Gastroesophageal sphincter (tissue), 4 donors: ENCODE measurements around the gene BCAR3. TPM values are rescaled to one million over a fixed set of nuclear protein-coding genes. Genes with fewer than 3 reads are reported as not detected.

ENCODE experiments used
- ATAC-seq: fragments of 150-250 bp; one replicate; pipeline ENCODE4 v1.9.1; 2016; ENCODE audit warnings: mild to moderate bottlenecking, moderate library complexity
- H3K27ac ChIP-seq, 4 donors: fragments of 200-600 bp; sonication (generic) in 3 of 4; 1 replicate in 3 of 4; 2 replicates in 1 of 4; pipeline ENCODE4 v1.5.1; 2016 to 2019
- H3K27me3 ChIP-seq: fragments of 200-600 bp; sonication (generic); one replicate; pipeline ENCODE4 v1.5.1; 2019
- H3K36me3 ChIP-seq, 2 donors: fragments of 200-600 bp; sonication (generic); one replicate each; pipeline ENCODE4 v1.5.1; 2019; ENCODE audit warnings: control low read depth in 1 of 2
- H3K4me1 ChIP-seq, 3 donors: fragments of 200-600 bp; sonication (generic); 1 replicate in 2 of 3; 2 replicates in 1 of 3; pipeline ENCODE4 v1.5.1; 2016 to 2019; ENCODE audit warnings: control low read depth in 2 of 3
- H3K4me3 ChIP-seq, 2 donors: fragments of 200-600 bp; sonication (generic); one replicate each; pipeline ENCODE4 v1.5.1; 2019; ENCODE audit warnings: mild to moderate bottlenecking in 1 of 2, moderate library complexity in 1 of 2
- H3K9me3 ChIP-seq, 3 donors: fragments of 200-600 bp; sonication (generic); one replicate each; pipeline ENCODE4 v1.5.1; 2017 to 2019; ENCODE audit warnings: control low read depth in 2 of 3
- EP300 ChIP-seq: sonication (generic); formaldehyde crosslinking; IDR thresholded peaks from one replicate; pipeline ENCODE4 v1.6.1; 2017; ENCODE audit warnings: antibody characterized with exemption, mild to moderate bottlenecking
- POLR2A ChIP-seq, 2 donors: fragments of 450-650 bp; IDR thresholded peaks; one replicate each; pipeline ENCODE4 v1.6.1; 2017; ENCODE audit warnings: antibody characterized with exemption in 2 of 2, mild to moderate bottlenecking in 2 of 2, moderate library complexity in 1 of 2
- POLR2AphosphoS5 ChIP-seq: sonication (generic); formaldehyde crosslinking; IDR thresholded peaks from one replicate; pipeline ENCODE4 v1.6.1; 2017; ENCODE audit warnings: antibody characterized with exemption
- WGBS, 2 donors: methylation state at CpG; one replicate each; pipeline ENCODE4 v1.1.5; 2018; ENCODE audit warnings: low coverage in 1 of 2; 5-methylcytosine and 5-hydroxymethylcytosine counted together
- total RNA-seq, 4 donors: library from RNA; depleted of rRNA; stranded (reverse); fragments of >200 nt; gene quantifications; one replicate each; pipeline ENCODE4 v1.1.0, GENCODE V29; 2016
- TF ChIP-seq, protein P1 (sequence below), 4 experiments: fragments of 200-600 bp in 2 of 4; fragments of 450-650 bp in 2 of 4; sonication (generic) in 1 of 4; IDR thresholded peaks; one replicate each; pipeline ENCODE4 v1.5.1; 2017 to 2019; ENCODE audit warnings: antibody characterized with exemption in 4 of 4, mild to moderate bottlenecking in 2 of 4, moderate library complexity in 2 of 4

Gene BCAR3
- total RNA-seq, 4 donors from 2014 or later, result 33.9 to 40.2 (median 38.3) TPM

DNA sequence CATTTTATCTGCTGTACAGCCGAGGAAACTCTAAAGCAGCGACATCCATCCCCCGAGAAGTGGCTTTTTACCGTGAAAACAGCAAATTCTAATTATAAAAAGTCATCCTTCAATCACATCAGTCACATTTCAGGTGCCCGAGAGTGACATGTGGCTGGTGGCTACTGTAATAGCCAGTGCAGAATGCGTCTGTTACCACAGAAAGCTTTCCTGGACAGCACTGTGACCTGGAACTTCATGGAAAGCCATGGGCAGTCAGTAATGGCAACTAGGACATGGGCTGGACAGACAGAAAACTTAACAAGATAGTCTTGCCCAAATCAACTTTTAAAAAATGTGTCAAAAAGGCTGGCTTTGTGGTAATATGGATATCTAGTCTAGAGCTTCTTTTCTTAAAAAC lies 106.6 kb downstream of the BCAR3 start:
- TF ChIP-seq POLR2AphosphoS5 (no peak), EP300 (no peak), POLR2A (IDR thresholded peaks at IDR 0.05) (no peak)
- TF ChIP-seq, protein P1, sequence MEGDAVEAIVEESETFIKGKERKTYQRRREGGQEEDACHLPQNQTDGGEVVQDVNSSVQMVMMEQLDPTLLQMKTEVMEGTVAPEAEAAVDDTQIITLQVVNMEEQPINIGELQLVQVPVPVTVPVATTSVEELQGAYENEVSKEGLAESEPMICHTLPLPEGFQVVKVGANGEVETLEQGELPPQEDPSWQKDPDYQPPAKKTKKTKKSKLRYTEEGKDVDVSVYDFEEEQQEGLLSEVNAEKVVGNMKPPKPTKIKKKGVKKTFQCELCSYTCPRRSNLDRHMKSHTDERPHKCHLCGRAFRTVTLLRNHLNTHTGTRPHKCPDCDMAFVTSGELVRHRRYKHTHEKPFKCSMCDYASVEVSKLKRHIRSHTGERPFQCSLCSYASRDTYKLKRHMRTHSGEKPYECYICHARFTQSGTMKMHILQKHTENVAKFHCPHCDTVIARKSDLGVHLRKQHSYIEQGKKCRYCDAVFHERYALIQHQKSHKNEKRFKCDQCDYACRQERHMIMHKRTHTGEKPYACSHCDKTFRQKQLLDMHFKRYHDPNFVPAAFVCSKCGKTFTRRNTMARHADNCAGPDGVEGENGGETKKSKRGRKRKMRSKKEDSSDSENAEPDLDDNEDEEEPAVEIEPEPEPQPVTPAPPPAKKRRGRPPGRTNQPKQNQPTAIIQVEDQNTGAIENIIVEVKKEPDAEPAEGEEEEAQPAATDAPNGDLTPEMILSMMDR (IDR thresholded peaks at IDR 0.05), result no peak
- 79 to 80% methylated on average over 1 to 6 of the region's 6 CpGs for WGBS, 2 donors
- Histone ChIP-seq H3K27me3 (no peaks in the 10 kb centered on the region), H3K4me1 (peaks cover 0 to 31% (median 4%) of the 10 kb centered on the region in 3 donors), H3K36me3 (peaks cover 0 to 94% of the 10 kb centered on the region in 2 donors), H3K4me3 (no peak overlapping the region), H3K9me3 (no peaks in the 10 kb centered on the region), H3K27ac (no peak overlapping the region)
- no peak for ATAC-seq

DNA sequence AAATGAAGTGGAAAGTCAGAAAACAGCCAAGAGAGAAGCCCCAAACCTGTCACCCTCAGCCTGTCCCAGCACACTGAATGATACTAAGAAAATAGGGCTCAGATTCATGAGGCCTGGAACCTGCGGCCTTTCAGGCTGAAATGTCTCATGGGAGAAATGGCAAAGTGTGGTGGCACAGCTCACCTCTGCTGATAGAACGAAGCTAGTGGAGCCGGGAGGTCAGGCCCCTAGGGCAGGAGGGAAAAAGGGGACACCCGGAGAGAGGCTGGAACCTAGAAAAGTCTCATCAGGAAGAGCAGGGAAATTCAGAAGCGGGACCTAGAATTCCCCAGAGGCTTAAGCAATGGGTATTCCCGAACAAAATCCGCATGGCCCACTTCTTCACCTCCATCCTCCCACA lies 107.1 kb downstream of the BCAR3 start:
- H3K36me3 ChIP-seq, result peaks cover 0 to 95% of the 10 kb centered on the region in 2 donors
- no peaks in the 10 kb centered on the region for H3K9me3 ChIP-seq
- no peak overlapping the region for H3K4me3 ChIP-seq
- H3K27me3 ChIP-seq, result no peaks in the 10 kb centered on the region
- H3K4me1 ChIP-seq, result peaks cover 0 to 26% (median 4%) of the 10 kb centered on the region in 3 donors
- no peak overlapping the region for H3K27ac ChIP-seq
- TF ChIP-seq POLR2AphosphoS5 (no peak), EP300 (no peak), POLR2A (IDR thresholded peaks at IDR 0.05) (no peak)
- TF ChIP-seq, protein P1 (IDR thresholded peaks at IDR 0.05), result no peak
- 87 to 89% methylated on average over 7 of the region's 7 CpGs for WGBS, 2 donors
- no peak for ATAC-seq

GRCh38 chr1:93573940-93574469 lies 107.6 kb downstream of the BCAR3 start:
- WGBS, 2 donors, result 33% methylated on average over 1 of the region's 1 CpG; no CpG with 5 or more reads in 1 of the 2 donors
- TF ChIP-seq EP300, result no peak
- TF ChIP-seq, protein P1 (IDR thresholded peaks at IDR 0.05), result no peak
- no peak for TF ChIP-seq POLR2AphosphoS5
- TF ChIP-seq POLR2A (IDR thresholded peaks at IDR 0.05), result no peak

DNA sequence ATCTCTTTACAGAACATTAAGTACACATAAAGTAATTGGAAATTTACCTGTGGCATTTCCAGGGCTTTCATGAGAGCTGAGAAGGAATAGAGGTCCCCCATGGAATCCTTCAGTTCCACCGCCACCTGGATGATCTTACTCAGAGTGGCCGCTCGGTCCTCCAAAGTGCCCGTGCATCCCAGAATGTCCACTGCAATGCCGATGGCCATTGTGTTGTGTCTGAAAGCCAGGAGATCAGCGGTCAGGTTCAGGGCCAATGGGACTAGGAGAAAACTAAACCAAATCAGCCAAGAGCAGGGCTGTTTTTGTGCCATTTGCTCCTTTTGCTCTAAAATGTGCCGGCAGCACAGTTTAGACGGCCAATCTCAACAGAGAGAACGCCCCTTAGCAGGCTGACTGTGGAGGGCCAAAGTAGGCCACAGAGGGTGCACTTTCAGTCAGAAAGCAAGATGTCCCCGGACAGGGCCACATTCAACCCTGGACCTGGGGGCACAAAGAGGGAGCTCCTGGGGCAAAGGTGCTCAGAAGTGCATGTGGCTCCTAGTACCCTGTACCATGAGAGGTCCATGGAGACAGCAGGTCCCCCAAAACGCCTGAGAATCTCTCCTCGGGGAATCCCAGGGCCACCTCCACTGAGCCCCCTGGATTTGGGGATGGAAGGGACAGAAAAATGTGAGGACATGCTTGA lies 109.9 kb downstream of the BCAR3 start:
- H3K36me3 ChIP-seq, result peaks cover 0 to 95% of the 10 kb centered on the region in 2 donors

More at GRCh38 chr1:93573940-93574469, 107.6 kb downstream of the BCAR3 start:
- no peak overlapping the region for H3K27ac ChIP-seq
- H3K4me1 ChIP-seq, result peaks cover 0 to 21% (median 0%) of the 10 kb centered on the region in 3 donors
- H3K9me3 ChIP-seq, result no peaks in the 10 kb centered on the region
- ATAC-seq, result no peak
- H3K27me3 ChIP-seq, result no peaks in the 10 kb centered on the region
- H3K4me3 ChIP-seq, result no peak overlapping the region
- peaks cover 0 to 95% of the 10 kb centered on the region in 2 donors for H3K36me3 ChIP-seq

More for the DNA sequence above, 109.9 kb downstream of the BCAR3 start:
- H3K4me3 ChIP-seq, result no peak overlapping the region
- H3K27me3 ChIP-seq, result no peaks in the 10 kb centered on the region
- peaks cover 0 to 14% (median 0%) of the 10 kb centered on the region in 3 donors for H3K4me1 ChIP-seq
- 92 to 100% methylated on average over 2 to 7 of the region's 12 CpGs for WGBS, 2 donors
- H3K9me3 ChIP-seq, result no peaks in the 10 kb centered on the region
- no peak overlapping the region for H3K27ac ChIP-seq
- TF ChIP-seq EP300 (no peak), POLR2A (IDR thresholded peaks at IDR 0.05) (no peak), POLR2AphosphoS5 (no peak)
- TF ChIP-seq, protein P1 (IDR thresholded peaks at IDR 0.05), result no peak
- no peak for ATAC-seq
